A673 (cell line): Measurements from ENCODE around the gene CDKN2B-AS1. TPM values are rescaled to one million over a fixed set of nuclear protein-coding genes. Genes with fewer than 3 reads are reported as not detected.

ENCODE experiments used
- BruUV-seq: library from RNA; stranded (reverse); fragments of 400-500 nt; replicated peaks from 2 replicates; lab custom pipeline; 2021; lab: Mats Ljungman, UMichigan
- CTCF ChIA-PET: fragments of 300-600 bp; sonication (Branson Sonifier 250); formaldehyde crosslinking; loops from one replicate; lab custom pipeline; 2022; ENCODE audit warnings: antibody characterized with exemption; lab: Charles Lee
- POLR2A ChIA-PET: fragments of 300-600 bp; sonication (Branson Sonifier 250); formaldehyde crosslinking; loops from one replicate; lab custom pipeline; 2022; ENCODE audit warnings: antibody characterized with exemption; ENCODE audit not compliant: low non-redundant PET; lab: Charles Lee
- DNase-seq: peaks from one replicate; pipeline ENCODE4 v3.0.0-alpha.2; 2015; ENCODE audit warnings: low spot score
- H3K27ac ChIP-seq: fragments of 200-600 bp; sonication (generic); 2 replicates; pipeline ENCODE4 v1.5.1; 2016; ENCODE audit warnings: mixed run types, low read depth, mild to moderate bottlenecking, mixed read lengths, antibody characterized with exemption, low read length; ENCODE audit not compliant: poor library complexity, severe bottlenecking
- H3K27me3 ChIP-seq: fragments of 200-600 bp; sonication (generic); replicated peaks from 2 replicates; pipeline ENCODE4 v1.6.1; 2017; ENCODE audit warnings: mixed run types, low read depth, mild to moderate bottlenecking, mixed read lengths, antibody characterized with exemption, low read length; ENCODE audit not compliant: insufficient read depth, poor library complexity
- H3K36me3 ChIP-seq: fragments of 200-600 bp; sonication (generic); 2 replicates; pipeline ENCODE4 v1.6.1; 2016; ENCODE audit warnings: mixed run types, mild to moderate bottlenecking, mixed read lengths, antibody characterized with exemption, low read length; ENCODE audit not compliant: insufficient read depth, poor library complexity, severe bottlenecking
- H3K4me1 ChIP-seq: fragments of 200-600 bp; sonication (generic); 2 replicates; pipeline ENCODE4 v1.6.1; 2017; ENCODE audit warnings: mixed run types, mild to moderate bottlenecking, mixed read lengths, antibody characterized with exemption, low read length; ENCODE audit not compliant: insufficient read depth, poor library complexity, severe bottlenecking
- H3K4me3 ChIP-seq: fragments of 200-600 bp; sonication (generic); 2 replicates; pipeline ENCODE4 v1.5.1; 2016; ENCODE audit warnings: low read depth, mixed run types, mild to moderate bottlenecking, mixed read lengths, low read length; ENCODE audit not compliant: poor library complexity, severe bottlenecking
- H3K9me3 ChIP-seq: fragments of 200-600 bp; sonication (generic); 2 replicates; pipeline ENCODE4 v1.6.1; 2016; ENCODE audit warnings: mixed run types, low read depth, mild to moderate bottlenecking, mixed read lengths, antibody characterized with exemption, low read length; ENCODE audit not compliant: poor library complexity, severe bottlenecking
- EZH2 ChIP-seq: fragments of 200-600 bp; sonication (generic); IDR thresholded peaks from 2 replicates; pipeline ENCODE4 v1.6.1; 2017; ENCODE audit warnings: borderline replicate concordance, low read depth, mild to moderate bottlenecking, mixed read lengths, antibody characterized with exemption, low read length; ENCODE audit not compliant: poor library complexity, severe bottlenecking
- intact Hi-C: fragments of 100-400 bp; cut with micrococcal nuclease; formaldehyde crosslinking; loops from one replicate; pipeline ENCODE4 v1.10.0; 2022; ENCODE audit not compliant: unreplicated experiment
- total RNA-seq: library from RNA; stranded (reverse); gene quantifications from 2 replicates; pipeline ENCODE4 v1.2.3, GENCODE V29; 2021
- TF ChIP-seq, protein P1 (sequence below): fragments of 300-800, 200-600 bp; sonication (generic); conservative IDR thresholded peaks from 2 replicates; pipeline ENCODE4 v1.5.1; 2017; ENCODE audit warnings: low read depth, mild to moderate bottlenecking, antibody characterized with exemption, low read length, moderate library complexity, mixed read lengths

CDKN2B-AS1 gene
- total RNA-seq, 1 experiment from 2014 or later: not detected

DNA sequence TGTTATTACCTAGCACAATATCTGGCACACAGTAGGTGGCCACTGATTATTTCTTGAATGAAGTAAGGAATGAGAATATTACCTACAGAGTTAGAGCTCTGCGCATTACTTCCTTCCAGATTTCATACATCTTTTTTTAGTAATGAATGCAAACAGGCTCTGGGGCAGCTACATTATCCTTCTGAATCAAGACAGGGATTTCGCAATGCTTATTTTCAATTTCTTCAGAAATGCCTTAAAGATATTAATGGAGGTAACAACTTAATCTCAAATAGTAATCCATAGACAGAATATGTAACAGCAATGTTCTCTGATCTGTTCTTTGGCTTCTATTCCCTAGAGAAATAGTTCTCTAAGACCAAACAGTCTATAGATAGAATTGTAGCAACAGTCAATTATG is 33.0 kb upstream of the CDKN2B-AS1 start:
- Histone ChIP-seq H3K9me3 (no peaks in the 10 kb centered on the region), H3K27ac (no peak overlapping the region), H3K27me3 (no peaks in the 10 kb centered on the region), H3K4me1 (no peaks in the 10 kb centered on the region), H3K36me3 (no peaks in the 10 kb centered on the region), H3K4me3 (no peak overlapping the region)
- TF ChIP-seq, protein P1, sequence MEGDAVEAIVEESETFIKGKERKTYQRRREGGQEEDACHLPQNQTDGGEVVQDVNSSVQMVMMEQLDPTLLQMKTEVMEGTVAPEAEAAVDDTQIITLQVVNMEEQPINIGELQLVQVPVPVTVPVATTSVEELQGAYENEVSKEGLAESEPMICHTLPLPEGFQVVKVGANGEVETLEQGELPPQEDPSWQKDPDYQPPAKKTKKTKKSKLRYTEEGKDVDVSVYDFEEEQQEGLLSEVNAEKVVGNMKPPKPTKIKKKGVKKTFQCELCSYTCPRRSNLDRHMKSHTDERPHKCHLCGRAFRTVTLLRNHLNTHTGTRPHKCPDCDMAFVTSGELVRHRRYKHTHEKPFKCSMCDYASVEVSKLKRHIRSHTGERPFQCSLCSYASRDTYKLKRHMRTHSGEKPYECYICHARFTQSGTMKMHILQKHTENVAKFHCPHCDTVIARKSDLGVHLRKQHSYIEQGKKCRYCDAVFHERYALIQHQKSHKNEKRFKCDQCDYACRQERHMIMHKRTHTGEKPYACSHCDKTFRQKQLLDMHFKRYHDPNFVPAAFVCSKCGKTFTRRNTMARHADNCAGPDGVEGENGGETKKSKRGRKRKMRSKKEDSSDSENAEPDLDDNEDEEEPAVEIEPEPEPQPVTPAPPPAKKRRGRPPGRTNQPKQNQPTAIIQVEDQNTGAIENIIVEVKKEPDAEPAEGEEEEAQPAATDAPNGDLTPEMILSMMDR: no peak
- no peak for TF ChIP-seq EZH2
- POLR2A ChIA-PET: no interaction called here
- no TSS peak for BruUV-seq
- CTCF ChIA-PET: no interaction called here
- intact Hi-C loops: no loop called here
- DNase-seq: no peak

- intact Hi-C loops: no loop called here
- ChIA-PET CTCF (no interaction called here), POLR2A (no interaction called here)
- Histone ChIP-seq H3K9me3 (no peaks in the 10 kb centered on the region), H3K4me3 (no peak overlapping the region), H3K4me1 (no peaks in the 10 kb centered on the region), H3K27me3 (no peaks in the 10 kb centered on the region), H3K36me3 (no peaks in the 10 kb centered on the region), H3K27ac (no peak overlapping the region)
- TF ChIP-seq, protein P1: no peak
- no peak for DNase-seq
- BruUV-seq: no TSS peak
These were observed 29.6 kb upstream of the CDKN2B-AS1 start for GRCh38 chr9:21964925-21965385.

DNA sequence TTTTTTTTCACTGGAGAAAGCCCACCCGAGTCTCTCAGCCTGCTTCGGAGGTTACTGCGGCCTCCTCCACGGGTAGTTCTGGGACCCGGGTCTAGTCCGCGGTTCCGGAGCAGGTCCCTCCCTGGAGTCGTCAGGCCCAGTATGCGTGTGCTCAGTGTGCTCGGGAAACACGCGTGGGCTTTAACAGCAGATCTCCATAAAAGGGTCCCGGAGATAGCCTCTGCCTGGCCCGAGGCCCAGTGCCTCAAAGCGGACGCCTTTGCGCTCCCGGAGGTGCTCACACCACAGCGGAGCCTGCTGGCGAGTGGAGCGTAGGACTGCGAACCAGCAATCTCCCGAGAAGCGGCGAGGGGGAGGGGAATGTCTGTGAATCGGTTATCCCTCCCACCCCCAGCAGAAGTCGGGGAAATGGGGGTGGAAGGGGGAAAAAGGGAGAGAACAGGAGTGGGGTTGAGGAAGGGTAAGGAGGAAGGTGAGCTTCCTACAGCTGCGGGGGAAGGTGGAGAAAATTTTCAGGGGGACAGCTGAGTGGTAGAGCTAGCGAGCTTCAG is 29.1 kb upstream of the CDKN2B-AS1 start:
- ChIA-PET CTCF (no interaction called here), POLR2A (no interaction called here)
- Histone ChIP-seq H3K27me3 (no peaks in the 10 kb centered on the region), H3K27ac (no peak overlapping the region), H3K36me3 (no peaks in the 10 kb centered on the region), H3K4me3 (no peak overlapping the region), H3K9me3 (no peaks in the 10 kb centered on the region), H3K4me1 (no peaks in the 10 kb centered on the region)
- TF ChIP-seq, protein P1: no peak
- TF ChIP-seq EZH2: no peak
- intact Hi-C loops: no loop called here
- no TSS peak for BruUV-seq
- DNase-seq: no peak
